ENCODE results near the gene RRAGA. TPM values are rescaled to one million over a fixed set of nuclear protein-coding genes. Genes with fewer than 3 reads are reported as not detected.

The RRAGA gene, protein sequence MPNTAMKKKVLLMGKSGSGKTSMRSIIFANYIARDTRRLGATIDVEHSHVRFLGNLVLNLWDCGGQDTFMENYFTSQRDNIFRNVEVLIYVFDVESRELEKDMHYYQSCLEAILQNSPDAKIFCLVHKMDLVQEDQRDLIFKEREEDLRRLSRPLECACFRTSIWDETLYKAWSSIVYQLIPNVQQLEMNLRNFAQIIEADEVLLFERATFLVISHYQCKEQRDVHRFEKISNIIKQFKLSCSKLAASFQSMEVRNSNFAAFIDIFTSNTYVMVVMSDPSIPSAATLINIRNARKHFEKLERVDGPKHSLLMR
- total RNA-seq: 61.8 and 64.9 TPM in 2 replicates

DNA sequence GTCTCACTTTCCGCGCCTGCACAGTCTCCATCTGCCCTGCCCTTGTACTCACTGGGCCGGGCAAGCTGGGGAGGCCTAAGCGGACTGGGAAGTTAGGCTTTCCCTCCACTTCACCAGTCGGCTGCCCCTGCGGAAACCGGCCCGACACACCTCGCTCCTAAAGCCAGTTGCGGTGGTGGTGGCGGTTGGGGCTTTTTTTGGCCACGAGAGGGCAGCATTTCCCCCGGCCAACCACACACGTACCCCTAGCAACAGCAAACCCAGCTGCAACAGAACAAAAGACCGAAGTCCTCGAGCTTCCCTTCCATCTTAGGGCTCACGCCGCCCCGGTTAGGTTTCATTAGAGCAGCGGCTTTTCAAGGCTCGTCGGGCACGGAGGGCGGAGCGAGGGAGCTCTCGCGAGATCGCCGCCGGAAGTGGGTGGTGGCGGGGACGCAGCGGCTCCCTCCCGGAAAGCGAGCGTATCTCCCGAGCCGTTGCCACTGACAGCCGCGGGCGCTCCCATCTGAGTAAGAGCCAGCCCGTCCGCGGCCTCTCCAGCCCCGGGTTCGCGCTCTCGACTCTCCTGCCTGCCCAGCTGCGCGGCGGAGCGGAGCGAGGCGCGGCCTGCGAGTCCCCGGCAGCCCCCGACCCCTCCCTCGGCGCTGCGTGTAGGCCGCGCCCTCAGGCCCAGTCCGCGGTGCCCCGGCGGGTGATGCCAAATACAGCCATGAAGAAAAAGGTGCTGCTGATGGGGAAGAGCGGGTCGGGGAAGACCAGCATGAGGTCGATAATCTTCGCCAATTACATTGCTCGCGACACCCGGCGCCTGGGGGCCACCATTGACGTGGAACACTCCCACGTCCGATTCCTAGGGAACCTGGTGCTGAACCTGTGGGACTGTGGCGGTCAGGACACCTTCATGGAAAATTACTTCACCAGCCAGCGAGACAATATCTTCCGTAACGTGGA is at the start of gene RRAGA:
RRAGA (plus strand) TSS at position 462 of the 951 bp plus-strand sequence; CDS start at position 695, 233 bp downstream.

DNA sequence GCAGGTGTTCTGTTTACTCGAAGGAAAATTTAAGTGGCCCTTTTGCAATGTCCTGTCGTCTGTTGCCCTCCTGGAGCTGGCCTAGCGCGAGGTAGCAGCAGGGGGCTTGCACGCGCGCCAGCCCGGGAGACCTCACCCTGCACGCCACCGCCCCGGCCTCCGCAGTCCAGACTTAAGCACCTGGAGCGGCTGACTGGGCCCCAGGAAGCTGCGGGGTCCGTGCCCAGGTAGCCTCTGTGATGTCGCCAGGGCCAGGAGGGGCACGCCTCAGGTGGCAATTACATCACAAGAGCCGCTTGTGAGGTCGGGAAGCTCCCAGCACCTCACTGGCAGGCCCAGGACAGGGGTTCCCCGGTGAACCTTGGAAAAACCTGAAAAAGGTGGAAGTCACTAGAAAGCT is 16.2 kb upstream of the RRAGA start, which contains the start of gene SAXO1:
SAXO1 (minus strand) TSS at position 195 of the 400 bp plus-strand sequence. CDS start 301 bp downstream, outside the sequence.

Other genes starting within 250 kb of the RRAGA start
- not detected in 2 replicates for gene SAXO1, start 16.2 kb upstream of the RRAGA start, total RNA-seq
- 5.7 and 7.7 TPM in 2 replicates for gene HAUS6, start 53.5 kb downstream of the RRAGA start, total RNA-seq
- gene PLIN2, start 78.1 kb downstream of the RRAGA start, total RNA-seq: 267 and 292 TPM in 2 replicates
- 23.7 and 24.0 TPM in 2 replicates for gene DENND4C, start 181.3 kb downstream of the RRAGA start, total RNA-seq